ENCODE results near the gene OR1E1. TPM values are rescaled to one million over a fixed set of nuclear protein-coding genes. Genes with fewer than 3 reads are reported as not detected.

Gene OR1E1, protein sequence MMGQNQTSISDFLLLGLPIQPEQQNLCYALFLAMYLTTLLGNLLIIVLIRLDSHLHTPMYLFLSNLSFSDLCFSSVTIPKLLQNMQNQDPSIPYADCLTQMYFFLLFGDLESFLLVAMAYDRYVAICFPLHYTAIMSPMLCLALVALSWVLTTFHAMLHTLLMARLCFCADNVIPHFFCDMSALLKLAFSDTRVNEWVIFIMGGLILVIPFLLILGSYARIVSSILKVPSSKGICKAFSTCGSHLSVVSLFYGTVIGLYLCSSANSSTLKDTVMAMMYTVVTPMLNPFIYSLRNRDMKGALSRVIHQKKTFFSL
- total RNA-seq (2022; extraction: Qiagen RNA extraction) = not detected in 5 replicates

DNA sequence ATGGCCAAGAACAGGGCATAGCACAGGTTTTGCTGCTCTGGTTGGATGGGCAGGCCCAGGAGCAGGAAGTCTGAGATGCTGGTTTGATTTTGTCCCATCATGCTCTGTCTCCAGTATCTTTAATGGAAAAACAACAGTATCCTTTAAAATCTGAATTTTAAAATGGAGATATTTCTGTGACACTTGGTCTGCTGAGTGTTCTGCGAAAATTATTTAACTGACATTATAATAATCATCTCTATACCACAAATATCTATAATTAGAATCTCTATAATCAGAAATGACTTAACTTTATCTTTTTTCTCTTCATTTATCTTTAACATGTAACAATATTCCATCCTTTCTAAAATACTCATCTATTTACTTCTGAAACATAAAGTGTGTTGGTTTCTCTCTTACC lies at the start of gene OR1E1:
OR1E1 (minus strand) TSS at position 101 of the 400 bp plus-strand sequence; CDS start at position 101, 0 bp downstream.

DNA sequence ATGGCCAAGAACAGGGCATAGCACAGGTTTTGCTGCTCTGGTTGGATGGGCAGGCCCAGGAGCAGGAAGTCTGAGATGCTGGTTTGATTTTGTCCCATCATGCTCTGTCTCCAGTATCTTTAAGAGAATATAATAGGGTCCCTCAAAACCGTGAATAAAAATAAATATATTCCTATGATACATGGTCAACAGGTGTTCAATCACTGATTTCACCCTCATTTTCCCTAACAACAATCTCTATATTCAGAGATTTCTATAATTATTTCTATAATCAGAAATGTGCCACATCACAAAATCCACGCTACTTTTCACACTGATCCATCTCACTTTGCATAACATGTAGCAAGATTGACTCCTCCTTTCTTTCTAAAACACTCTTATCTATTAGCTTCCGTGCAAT lies 35.5 kb upstream of the OR1E1 start, which contains the start of gene OR1E2:
OR1E2 (minus strand) TSS at position 101 of the 400 bp plus-strand sequence; CDS start at position 101, 0 bp downstream.

DNA sequence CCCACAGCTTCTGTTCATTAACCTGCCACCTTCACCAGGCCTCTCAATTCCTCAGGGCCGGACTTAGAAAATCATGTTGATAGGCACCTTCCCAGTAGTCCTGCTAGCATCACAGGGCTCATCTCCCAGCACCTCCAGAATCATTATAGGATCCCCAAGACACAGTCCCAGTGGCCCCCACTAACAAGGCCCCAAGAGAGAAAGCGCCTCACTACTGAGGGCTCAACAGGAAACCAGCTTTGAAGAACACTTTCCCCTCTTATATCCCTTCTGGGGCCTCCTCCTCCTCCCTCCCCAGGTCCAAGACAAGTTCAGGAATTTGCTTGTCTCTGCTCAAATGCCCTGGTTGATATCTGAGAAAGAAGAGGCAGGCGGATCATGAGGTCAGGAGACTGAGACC lies 12.9 kb upstream of the OR1E1 start, which contains the start of gene OR3A3:
OR3A3 (plus strand) TSS at position 301 of the 400 bp plus-strand sequence.

DNA sequence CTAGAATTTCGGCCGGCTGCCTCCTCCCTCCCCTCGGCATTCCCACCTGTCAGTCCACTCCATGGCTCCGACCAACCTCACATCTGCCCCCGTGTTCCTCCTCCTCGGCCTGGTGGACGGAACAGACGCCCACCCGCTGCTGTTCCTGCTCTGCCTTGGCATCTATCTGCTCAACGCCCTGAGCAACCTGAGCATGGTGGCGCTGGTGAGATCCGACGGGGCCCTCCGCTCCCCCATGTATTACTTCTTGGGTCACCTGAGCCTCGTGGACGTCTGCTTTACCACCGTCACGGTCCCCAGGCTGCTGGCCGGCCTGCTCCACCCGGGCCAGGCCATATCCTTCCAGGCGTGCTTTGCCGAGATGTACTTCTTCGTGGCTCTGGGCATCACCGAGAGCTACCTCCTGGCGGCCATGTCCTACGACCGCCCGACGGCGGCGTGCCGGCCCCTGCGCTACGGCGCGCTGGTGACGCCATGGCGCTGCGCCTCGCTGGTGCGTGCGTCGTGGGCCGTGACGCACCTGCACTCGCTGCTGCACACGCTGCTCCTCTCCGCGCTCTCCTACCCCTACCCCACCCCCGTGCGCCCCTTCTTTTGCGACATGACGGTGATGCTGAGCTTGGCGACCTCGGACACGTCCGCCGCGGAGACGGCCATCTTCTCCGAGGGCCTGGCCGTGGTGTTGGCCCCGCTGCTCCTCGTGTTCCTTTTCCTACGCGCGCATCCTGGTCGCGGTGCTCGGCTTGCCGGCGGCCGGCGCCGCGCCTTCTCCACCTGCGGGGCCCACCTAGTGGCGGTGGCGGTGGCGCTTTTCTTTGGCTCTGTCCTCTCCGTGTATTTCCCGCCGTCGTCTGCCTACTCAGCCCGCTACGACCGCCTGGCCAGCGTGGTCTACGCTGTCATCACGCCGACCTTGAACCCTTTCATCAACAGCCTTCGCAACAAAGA lies 12.1 kb downstream of the OR1E1 start, which contains the start of gene OR3A2:
OR3A2 (minus strand) TSS at position 440 of the 948 bp plus-strand sequence.

Other genes starting within 250 kb of the OR1E1 start
- gene OR1A2, start 200.9 kb downstream of the OR1E1 start, total RNA-seq (2022; extraction: Qiagen RNA extraction) = not detected in 5 replicates
- gene OR1A1, start 190.7 kb downstream of the OR1E1 start, total RNA-seq (2022; extraction: Qiagen RNA extraction) = not detected in 5 replicates
- gene OR3A1, start 100.0 kb downstream of the OR1E1 start, total RNA-seq (2022; extraction: Qiagen RNA extraction) = not detected in 5 replicates
- not detected in 5 replicates for gene OR3A2, start 12.1 kb downstream of the OR1E1 start, total RNA-seq (2022; extraction: Qiagen RNA extraction)
- gene OR3A3, start 13.0 kb upstream of the OR1E1 start, total RNA-seq (2022; extraction: Qiagen RNA extraction) = not detected in 5 replicates
- not detected in 5 replicates for gene OR1E2, start 35.4 kb upstream of the OR1E1 start, total RNA-seq (2022; extraction: Qiagen RNA extraction)
- not detected in 5 replicates for gene SPATA22, start 73.4 kb upstream of the OR1E1 start, total RNA-seq (2022; extraction: Qiagen RNA extraction)
- gene ASPA, start 77.6 kb upstream of the OR1E1 start, total RNA-seq (2022; extraction: Qiagen RNA extraction) = not detected in 5 replicates
- gene TRPV3, start 159.4 kb upstream of the OR1E1 start, total RNA-seq (2022; extraction: Qiagen RNA extraction) = 0.19 to 0.38 TPM (median 0.32 TPM) in 5 replicates
- 2.1 to 5.5 TPM (median 3.9 TPM) in 5 replicates for gene TRPV1, start 211.0 kb upstream of the OR1E1 start, total RNA-seq (2022; extraction: Qiagen RNA extraction)
- gene SHPK, start 237.8 kb upstream of the OR1E1 start, total RNA-seq (2022; extraction: Qiagen RNA extraction) = 11.0 to 17.3 TPM (median 16.0 TPM) in 5 replicates
- gene CTNS, start 238.3 kb upstream of the OR1E1 start, total RNA-seq (2022; extraction: Qiagen RNA extraction) = 11.4 to 15.0 TPM (median 13.7 TPM) in 5 replicates

Measured in A549 treated with dexamethasone at 1 μM for 4 hours (cell line).